SK-N-SH treated with all-trans-retinoic acid at 6 μM for 48 hours (cell line): ENCODE data around the gene DENND1C.

Experiments
- ATAC-seq: fragments of 200-7000 bp; cut with Tn5 transposase; 3 replicates; pipeline ENCODE4 v1.9.1; 2020; ENCODE audit warnings: mild to moderate bottlenecking, moderate library complexity
- ARNTL ChIP-seq: fragments of 450-650 bp; formaldehyde crosslinking; IDR thresholded peaks from 2 replicates; pipeline ENCODE4 v1.5.0; 2020; ENCODE audit warnings: low read depth, mild to moderate bottlenecking, moderate library complexity, borderline replicate concordance
- BACH2 ChIP-seq: fragments of 250-450 bp; sonication (Bioruptor Pico); IDR thresholded peaks from 2 replicates; pipeline ENCODE4 v1.9.0; 2021; ENCODE audit warnings: mild to moderate bottlenecking, borderline replicate concordance
- CREB5 ChIP-seq: fragments of 250-450 bp; sonication (Bioruptor Pico); IDR thresholded peaks from 2 replicates; pipeline ENCODE4 v1.5.1; 2020; ENCODE audit warnings: low read depth, mild to moderate bottlenecking, moderate library complexity
- CSDC2 ChIP-seq: fragments of 250-450 bp; sonication (Bioruptor Pico); IDR thresholded peaks from 2 replicates; pipeline ENCODE4 v1.5.0; 2020; ENCODE audit warnings: mild to moderate bottlenecking, moderate library complexity
- ESRRG ChIP-seq: fragments of 250-450 bp; sonication (Bioruptor Pico); IDR thresholded peaks from 2 replicates; pipeline ENCODE4 v1.6.1; 2021; ENCODE audit warnings: mild to moderate bottlenecking
- GLIS3 ChIP-seq: fragments of 250-450 bp; sonication (Bioruptor Pico); IDR thresholded peaks from 2 replicates; pipeline ENCODE4 v1.5.0; 2020; ENCODE audit warnings: mild to moderate bottlenecking, moderate library complexity
- ISL1 ChIP-seq: fragments of 250-450 bp; sonication (Bioruptor Pico); IDR thresholded peaks from 2 replicates; pipeline ENCODE4 v2.1.2; 2022; ENCODE audit warnings: mild to moderate bottlenecking, moderate library complexity
- OSR1 ChIP-seq: fragments of 250-450 bp; sonication (Bioruptor Pico); IDR thresholded peaks from 2 replicates; pipeline ENCODE4 v1.8.0; 2022; ENCODE audit warnings: moderate library complexity, mild to moderate bottlenecking, inconsistent platforms
- POU6F1 ChIP-seq: fragments of 250-450 bp; sonication (Bioruptor Pico); IDR thresholded peaks from 2 replicates; pipeline ENCODE4 v1.8.0; 2021; ENCODE audit warnings: low read depth, mild to moderate bottlenecking, moderate library complexity, borderline replicate concordance
- PPARA ChIP-seq: fragments of 250-450 bp; sonication (Bioruptor Pico); IDR thresholded peaks from 2 replicates; pipeline ENCODE4 v1.5.0; 2020; ENCODE audit warnings: mild to moderate bottlenecking, borderline replicate concordance
- RARB ChIP-seq: fragments of 250-450 bp; sonication (Bioruptor Pico); IDR thresholded peaks from 2 replicates; pipeline ENCODE4 v1.8.0; 2021; ENCODE audit warnings: mild to moderate bottlenecking, moderate library complexity
- SNAI2 ChIP-seq: fragments of 250-450 bp; sonication (Bioruptor Pico); IDR thresholded peaks from 2 replicates; pipeline ENCODE4 v1.5.0; 2020; ENCODE audit warnings: mild to moderate bottlenecking, moderate library complexity
- TCF4 ChIP-seq: fragments of 250-450 bp; sonication (Bioruptor Pico); IDR thresholded peaks from 2 replicates; pipeline ENCODE4 v1.8.0; 2021; ENCODE audit warnings: mild to moderate bottlenecking, moderate library complexity, borderline replicate concordance
- TSHZ2 ChIP-seq: fragments of 250-450 bp; sonication (Bioruptor Pico); IDR thresholded peaks from 2 replicates; pipeline ENCODE4 v1.5.0; 2020; ENCODE audit warnings: mild to moderate bottlenecking, moderate library complexity
- ZC3H10 ChIP-seq: fragments of 250-450 bp; sonication (Bioruptor Pico); IDR thresholded peaks from 2 replicates; pipeline ENCODE4 v1.5.1; 2021; ENCODE audit warnings: mild to moderate bottlenecking, moderate library complexity
- ZFP3 ChIP-seq: fragments of 250-450 bp; sonication (Bioruptor Pico); IDR thresholded peaks from 2 replicates; pipeline ENCODE4 v1.5.0; 2020; ENCODE audit warnings: mild to moderate bottlenecking, moderate library complexity
- ZFP30 ChIP-seq: fragments of 450-650 bp; formaldehyde crosslinking; IDR thresholded peaks from 2 replicates; pipeline ENCODE4 v1.5.0; 2022; ENCODE audit warnings: mild to moderate bottlenecking, moderate library complexity
- ZNF565 ChIP-seq: fragments of 450-650 bp; formaldehyde crosslinking; conservative IDR thresholded peaks from 2 replicates; pipeline ENCODE4 v1.5.0; 2020; ENCODE audit warnings: low read depth, mild to moderate bottlenecking, moderate library complexity
- ZNF70 ChIP-seq: fragments of 450-650 bp; formaldehyde crosslinking; IDR thresholded peaks from 2 replicates; pipeline ENCODE4 v1.5.0; 2020; ENCODE audit warnings: mild to moderate bottlenecking, moderate library complexity
- ZNF8 ChIP-seq: fragments of 450-650 bp; formaldehyde crosslinking; IDR thresholded peaks from 2 replicates; pipeline ENCODE4 v1.5.0; 2020; ENCODE audit warnings: mild to moderate bottlenecking, moderate library complexity

DENND1C gene

GRCh38 chr19:6475321-6476108 lies 6.1 kb downstream of the DENND1C start:
- TF ChIP-seq ZNF70 (CRISPR knock-in tag) = no peak
- no peak for TF ChIP-seq ISL1 (CRISPR knock-in tag)
- no peak for TF ChIP-seq ARNTL (CRISPR knock-in tag)
- no peak for TF ChIP-seq ZFP3 (CRISPR knock-in tag)
- TF ChIP-seq GLIS3 (CRISPR knock-in tag) = no peak
- no peak for TF ChIP-seq ZNF8

GRCh38 chr19:6473647-6474046 lies 7.9 kb downstream of the DENND1C start:
- no peak for ATAC-seq

More at GRCh38 chr19:6475321-6476108, 6.1 kb downstream of the DENND1C start:
- ATAC-seq = peak; percentile 20; the same call in 2 of the 3 replicates

GRCh38 chr19:6472713-6473112 lies 8.9 kb downstream of the DENND1C start:
- no peak for ATAC-seq
- TF ChIP-seq RARB (CRISPR knock-in tag) (no peak), ZFP30 (no peak), PPARA (CRISPR knock-in tag) (no peak), ZNF565 (CRISPR knock-in tag) (no peak), ISL1 (CRISPR knock-in tag) (no peak), CSDC2 (CRISPR knock-in tag) (no peak), ZC3H10 (CRISPR knock-in tag) (no peak), TCF4 (no peak), ZFP3 (CRISPR knock-in tag) (no peak), GLIS3 (CRISPR knock-in tag) (no peak), ARNTL (CRISPR knock-in tag) (no peak), CREB5 (CRISPR knock-in tag) (no peak), SNAI2 (CRISPR knock-in tag) (no peak)

More at GRCh38 chr19:6473647-6474046, 7.9 kb downstream of the DENND1C start:
- TF ChIP-seq ZNF565 (CRISPR knock-in tag) (no peak), ZFP30 (no peak), OSR1 (CRISPR knock-in tag) (no peak), RARB (CRISPR knock-in tag) (no peak), POU6F1 (CRISPR knock-in tag) (no peak), BACH2 (no peak), ZNF70 (CRISPR knock-in tag) (no peak), TSHZ2 (CRISPR knock-in tag) (no peak), CREB5 (CRISPR knock-in tag) (no peak), TCF4 (no peak), CSDC2 (CRISPR knock-in tag) (no peak)

GRCh38 chr19:6471076-6471475 lies 10.5 kb downstream of the DENND1C start:
- ATAC-seq = no peak
- no peak for TF ChIP-seq CREB5 (CRISPR knock-in tag)
- no peak for TF ChIP-seq RARB (CRISPR knock-in tag)
- no peak for TF ChIP-seq ZFP30
- TF ChIP-seq ZFP3 (CRISPR knock-in tag) = no peak
- TF ChIP-seq OSR1 (CRISPR knock-in tag) = no peak
- no peak for TF ChIP-seq GLIS3 (CRISPR knock-in tag)
- TF ChIP-seq CSDC2 (CRISPR knock-in tag) = no peak
- TF ChIP-seq SNAI2 (CRISPR knock-in tag) = no peak
- TF ChIP-seq ESRRG = no peak
- TF ChIP-seq ISL1 (CRISPR knock-in tag) = no peak
- TF ChIP-seq POU6F1 (CRISPR knock-in tag) = no peak
- TF ChIP-seq TCF4 = no peak
- no peak for TF ChIP-seq TSHZ2 (CRISPR knock-in tag)
- no peak for TF ChIP-seq ZC3H10 (CRISPR knock-in tag)
- no peak for TF ChIP-seq BACH2
